A549 (cell line): ENCODE data around the gene UBTD1. TPM values are rescaled to one million over a fixed set of nuclear protein-coding genes. Genes with fewer than 3 reads are reported as not detected.
"Not testable (repeated sequence)": the region's sequence is repeated elsewhere in the genome, so short reads cannot be mapped to it uniquely, and the experiment has no call there.

ENCODE experiments used
- ATAC-seq, 2 experiments: fragments of 200-7000 bp in 1 of 2; fragments of >200 bp in 1 of 2; cut with Nextera tagmentation in 1 of 2; cut with Tn5 transposase in 1 of 2; 3 replicates each; pipeline versions ENCODE4 v1.8.0 to v1.9.1; 2018 to 2020; ENCODE audit warnings: mild to moderate bottlenecking in 1 of 2, moderate library complexity in 1 of 2
- CTCF ChIA-PET: fragments of 300-600 bp; sonication (Branson Sonifier 250); formaldehyde crosslinking; extraction: SDS; loops from one replicate; lab custom pipeline; 2021; ENCODE audit warnings: antibody characterized with exemption, inconsistent platforms; lab: Yijun Ruan, JAX
- POLR2A ChIA-PET: fragments of 350-600 bp; formaldehyde crosslinking; extraction: SDS; loops from one replicate; lab custom pipeline; 2021; ENCODE audit warnings: antibody characterized with exemption, inconsistent platforms; lab: Yijun Ruan, JAX
- DNase-seq, 2 experiments: peaks; one replicate each; pipeline versions ENCODE4 v3.0.0 to v3.0.0-alpha.2; 2011 to 2016; ENCODE audit warnings: low read depth in 1 of 2, low spot score in 1 of 2
- FAIRE-seq: peaks from 2 replicates; lab custom pipeline; 2011; peaks lifted over from hg19 to GRCh38; lab: Jason Lieb, UNC
- H3K27ac ChIP-seq, 2 experiments: fragments of >200 bp; sonication (Bioruptor Twin); formaldehyde crosslinking; 3 replicates each; pipeline ENCODE4 v1.5.1; 2016 to 2017
- H3K4me1 ChIP-seq: fragments of >200 bp; sonication (Bioruptor Twin); formaldehyde crosslinking; 3 replicates; pipeline ENCODE4 v1.6.1; 2016
- H3K4me2 ChIP-seq: fragments of >200 bp; sonication (Bioruptor Twin); formaldehyde crosslinking; 3 replicates; pipeline ENCODE4 v1.6.1; 2016
- H3K4me3 ChIP-seq: fragments of >200 bp; sonication (Bioruptor Twin); formaldehyde crosslinking; 3 replicates; pipeline ENCODE4 v1.5.1; 2016
- H3K9me3 ChIP-seq: fragments of >200 bp; sonication (Bioruptor Twin); formaldehyde crosslinking; 3 replicates; pipeline ENCODE4 v1.6.1; 2016
- ATOH8 ChIP-seq: fragments of 250-450 bp; sonication (Bioruptor Pico); IDR thresholded peaks from 2 replicates; pipeline ENCODE4 v1.5.0; 2020; ENCODE audit warnings: low read depth, mild to moderate bottlenecking, moderate library complexity
- BCL3 ChIP-seq: fragments of >200 bp; sonication (Bioruptor Twin); formaldehyde crosslinking; IDR thresholded peaks from 3 replicates; pipeline ENCODE4 v1.6.1; 2016
- CBX2 ChIP-seq: fragments of 200-600 bp; sonication (generic); IDR thresholded peaks from 2 replicates; pipeline ENCODE4 v1.6.1; 2016; ENCODE audit warnings: low read depth, mild to moderate bottlenecking, borderline replicate concordance
- CHD2 ChIP-seq: fragments of 150-350 bp; IDR thresholded peaks from 2 replicates; pipeline ENCODE4 v1.6.1; 2014; ENCODE audit warnings: low read length; ENCODE audit not compliant: partially characterized antibody
- CHD4 ChIP-seq: fragments of 200-600 bp; sonication (generic); IDR thresholded peaks from 2 replicates; pipeline ENCODE4 v1.6.1; 2016; ENCODE audit warnings: antibody characterized with exemption, mild to moderate bottlenecking, borderline replicate concordance
- EP300 ChIP-seq, 2 experiments: fragments of >200 bp; sonication (Bioruptor Twin); formaldehyde crosslinking; IDR thresholded peaks; 2 replicates in 1 of 2; 3 replicates in 1 of 2; pipeline ENCODE4 v1.6.1; 2016 to 2017
- FOXS1 ChIP-seq: fragments of 250-450 bp; sonication (Bioruptor Pico); IDR thresholded peaks from 2 replicates; pipeline ENCODE4 v1.5.0; 2020; ENCODE audit warnings: mild to moderate bottlenecking, moderate library complexity
- JUNB ChIP-seq: fragments of >200 bp; sonication (Bioruptor Twin); formaldehyde crosslinking; IDR thresholded peaks from 2 replicates; pipeline ENCODE4 v1.6.1; 2016
- MAFK ChIP-seq: fragments of 450-650 bp; IDR thresholded peaks from 2 replicates; pipeline ENCODE4 v1.6.1; 2014; ENCODE audit not compliant: partially characterized antibody
- MAZ ChIP-seq: fragments of 150-350 bp; IDR thresholded peaks from 2 replicates; pipeline ENCODE4 v1.6.1; 2014; ENCODE audit warnings: antibody characterized with exemption, low read depth, low read length, borderline replicate concordance
- NR3C1 ChIP-seq: fragments of >200 bp; sonication (Bioruptor Twin); formaldehyde crosslinking; IDR thresholded peaks from 3 replicates; pipeline ENCODE4 v1.6.1; 2017
- POLR2AphosphoS2 ChIP-seq: conservative IDR thresholded peaks from 2 replicates; pipeline ENCODE4 v1.6.1; 2012; ENCODE audit warnings: low read length, improper control_type of control experiment, inconsistent platforms
- WGBS: methylation state at CpG from one replicate; pipeline ENCODE4 v1.1.6; 2017; ENCODE audit errors: missing lambda C conversion rate; 5-methylcytosine and 5-hydroxymethylcytosine counted together
- polyA plus RNA-seq, 4 experiments: library from polyadenylated mRNA; depleted of rRNA in 3 of 4; stranded (reverse); fragments of >200 nt; fragmentation: RNase III in 1 of 4; extraction: RNeasy Plus Mini Kit Qiagen cat#74134 plus additional on column Dnase treatment in 1 of 4; gene quantifications; 2 replicates in 3 of 4; 3 replicates in 1 of 4; pipeline ENCODE4 v1.2.3, GENCODE V29; 2011 to 2017
- TF ChIP-seq, protein P1 (sequence below): fragments of 250-450 bp; sonication (Bioruptor Pico); IDR thresholded peaks from 2 replicates; pipeline ENCODE4 v1.5.0; 2021; ENCODE audit warnings: mild to moderate bottlenecking, moderate library complexity, borderline replicate concordance

The UBTD1 gene
- polyA plus RNA-seq, 2 of the 4 experiments (the other 2 are of a cell fraction): 5.9 to 11.6 TPM

DNA sequence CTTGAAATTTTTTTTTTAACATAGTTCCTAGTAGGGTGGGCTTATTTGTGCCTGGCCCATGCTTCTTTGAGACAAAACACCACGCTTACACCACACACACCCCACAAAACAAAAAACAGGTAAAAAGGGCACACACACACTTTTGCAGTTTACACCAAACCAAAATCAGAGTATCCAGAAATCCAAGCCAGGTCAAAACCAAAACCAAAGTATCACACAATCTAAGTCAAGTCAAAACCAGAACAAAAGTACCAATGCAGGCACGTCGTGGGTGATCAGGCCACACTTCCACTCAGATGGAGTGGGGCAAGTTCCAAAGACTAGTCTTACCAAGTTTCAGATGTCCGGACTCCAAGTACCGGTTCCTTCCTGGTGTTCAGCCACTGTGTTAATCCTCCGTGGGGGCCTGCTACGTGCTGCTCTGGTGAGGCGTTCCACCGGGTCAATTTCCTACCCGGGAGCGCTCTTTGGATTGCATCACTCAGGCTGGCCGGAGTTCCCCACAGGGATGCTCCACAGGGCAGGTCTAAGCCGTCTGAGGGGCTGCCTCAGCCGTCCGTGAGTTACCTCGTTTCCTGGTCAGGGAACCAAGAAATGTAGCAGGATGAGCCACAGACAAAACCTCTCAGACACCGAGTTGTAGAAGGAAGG is 62.1 kb downstream of the UBTD1 start:
- DNase-seq, H3K4me1 ChIP-seq, FAIRE-seq, H3K27ac ChIP-seq, ATAC-seq, POLR2A ChIA-PET, H3K9me3 ChIP-seq, H3K4me2 ChIP-seq, H3K4me3 ChIP-seq: not testable (repeated sequence)
- CTCF ChIA-PET: interaction anchor here (1.6 to 12.4 kb wide), 2 partner anchors 11 to 27 kb away, joined by 3 to 131 read pairs; partner anchors contain the start of gene ANKRD2
- 92% methylated on average over 17 of the region's 17 CpGs for WGBS

- H3K27ac ChIP-seq, POLR2A ChIA-PET, H3K4me3 ChIP-seq, ATAC-seq, FAIRE-seq, DNase-seq, H3K4me2 ChIP-seq, H3K4me1 ChIP-seq, H3K9me3 ChIP-seq: not testable (repeated sequence)
- CTCF ChIA-PET: interaction anchor here (12.4 kb wide), 1 partner anchor 11 kb away, joined by 131 read pairs; the partner anchor contains the start of gene ANKRD2
- WGBS: 85% methylated on average over 12 of the region's 12 CpGs
These were observed 62.8 kb downstream of the UBTD1 start for GRCh38 chr10:97561386-97562077.

DNA sequence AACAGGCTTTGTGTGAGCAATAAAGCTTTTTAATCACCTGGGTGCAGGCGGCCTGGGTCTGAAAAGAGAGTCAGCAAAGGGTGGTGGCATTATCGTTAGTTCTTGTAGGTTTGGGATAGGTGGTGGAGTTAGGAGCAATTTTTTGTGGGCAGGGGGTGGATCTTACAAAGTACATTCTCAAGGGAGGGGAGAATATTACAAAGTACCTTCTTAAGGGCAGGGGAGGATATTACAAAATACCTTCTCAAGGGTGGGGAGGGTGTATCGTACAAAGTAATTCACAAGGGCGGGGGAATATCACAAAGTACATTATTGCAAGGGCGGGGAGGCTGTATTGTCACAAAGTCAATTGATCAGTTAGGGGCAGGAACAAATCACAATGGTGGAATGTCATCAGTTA is 63.6 kb downstream of the UBTD1 start:
- H3K9me3 ChIP-seq, FAIRE-seq, H3K4me1 ChIP-seq, H3K4me3 ChIP-seq, POLR2A ChIA-PET, ATAC-seq, H3K4me2 ChIP-seq, DNase-seq, H3K27ac ChIP-seq: not testable (repeated sequence)
- CTCF ChIA-PET: interaction anchor here (12.4 kb wide), 1 partner anchor 10 kb away, joined by 131 read pairs; the partner anchor contains the start of gene ANKRD2
- WGBS: 90% methylated on average over 5 of the region's 5 CpGs

DNA sequence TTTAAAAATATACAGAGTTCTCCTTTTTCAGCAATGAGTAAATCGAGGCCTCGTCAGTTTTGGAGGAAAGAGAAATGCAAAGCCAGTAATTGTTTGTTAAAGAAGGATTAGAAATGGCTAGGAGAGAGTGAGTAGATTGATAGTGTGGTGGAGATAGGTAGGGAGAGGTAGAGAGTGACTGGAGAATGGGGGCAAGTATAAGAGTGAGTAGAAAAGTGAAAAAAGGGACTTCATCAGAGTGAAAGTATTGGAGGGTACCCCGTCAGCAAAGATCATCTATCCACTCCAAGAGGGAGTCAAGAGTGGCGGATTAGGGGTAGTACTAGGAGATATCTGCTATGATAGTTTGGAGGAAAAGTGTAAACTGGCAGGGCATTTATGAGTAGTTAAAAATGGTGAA is 64.6 kb downstream of the UBTD1 start:
- ChIA-PET POLR2A (no interaction called here), CTCF (interaction anchor here (33.8 kb wide), 1 partner anchor 36 kb away, joined by 1048 read pairs; the partner anchor contains the start of genes C10orf62 and HOGA1)
- no peak overlapping the region for H3K4me2 ChIP-seq
- H3K27ac ChIP-seq: no peak overlapping the region
- no peaks in the 10 kb centered on the region for H3K9me3 ChIP-seq
- FAIRE-seq (no peak), DNase-seq (no peak), ATAC-seq (no peak)
- 91% methylated on average over 4 of the region's 4 CpGs for WGBS
- no peak for TF ChIP-seq CHD4
- TF ChIP-seq CHD2: no peak
- no peak for TF ChIP-seq EP300 (IDR thresholded peaks at IDR 0.05)
- no peak for TF ChIP-seq POLR2AphosphoS2
- no peak for TF ChIP-seq BCL3
- TF ChIP-seq CBX2: no peak
- TF ChIP-seq NR3C1: no peak
- TF ChIP-seq MAFK: no peak
- no peak for TF ChIP-seq FOXS1 (CRISPR knock-in tag)
- no peak for TF ChIP-seq JUNB
- TF ChIP-seq MAZ: no peak
- TF ChIP-seq ATOH8 (CRISPR knock-in tag): no peak
- TF ChIP-seq, protein P1, sequence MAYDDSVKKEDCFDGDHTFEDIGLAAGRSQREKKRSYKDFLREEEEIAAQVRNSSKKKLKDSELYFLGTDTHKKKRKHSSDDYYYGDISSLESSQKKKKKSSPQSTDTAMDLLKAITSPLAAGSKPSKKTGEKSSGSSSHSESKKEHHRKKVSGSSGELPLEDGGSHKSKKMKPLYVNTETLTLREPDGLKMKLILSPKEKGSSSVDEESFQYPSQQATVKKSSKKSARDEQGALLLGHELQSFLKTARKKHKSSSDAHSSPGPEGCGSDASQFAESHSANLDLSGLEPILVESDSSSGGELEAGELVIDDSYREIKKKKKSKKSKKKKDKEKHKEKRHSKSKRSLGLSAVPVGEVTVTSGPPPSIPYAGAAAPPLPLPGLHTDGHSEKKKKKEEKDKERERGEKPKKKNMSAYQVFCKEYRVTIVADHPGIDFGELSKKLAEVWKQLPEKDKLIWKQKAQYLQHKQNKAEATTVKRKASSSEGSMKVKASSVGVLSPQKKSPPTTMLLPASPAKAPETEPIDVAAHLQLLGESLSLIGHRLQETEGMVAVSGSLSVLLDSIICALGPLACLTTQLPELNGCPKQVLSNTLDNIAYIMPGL (CRISPR knock-in tag): no peak
- no peaks in the 10 kb centered on the region for H3K4me1 ChIP-seq
- H3K4me3 ChIP-seq: no peak overlapping the region
